MV-4-11 (cell line): ENCODE results near the gene SYNE3.

Experiments
- DNase-seq: peaks from one replicate; lab custom pipeline; 2025; lab: John Stamatoyannopoulos, UW

SYNE3 gene

DNA sequence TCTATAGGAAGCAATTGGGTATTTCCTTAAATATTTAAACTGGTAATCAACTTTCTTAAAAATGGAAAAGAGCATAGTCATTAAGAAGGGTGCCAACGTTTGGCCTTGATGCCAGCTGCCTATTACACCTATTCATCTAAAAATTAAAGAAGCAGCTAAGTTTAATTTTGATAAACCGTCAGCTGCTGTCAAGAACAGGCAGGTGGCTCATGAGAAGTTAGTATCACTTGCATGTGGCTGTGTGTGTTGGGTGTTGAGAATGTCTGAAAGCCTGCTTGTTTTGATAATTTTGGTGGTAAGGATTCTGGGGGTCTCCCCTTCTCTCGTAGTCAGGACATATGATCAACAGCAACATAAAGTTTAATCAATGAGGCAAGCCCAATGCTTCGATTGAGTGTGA is 24.9 kb upstream of the SYNE3 start:
- no peak for DNase-seq

DNA sequence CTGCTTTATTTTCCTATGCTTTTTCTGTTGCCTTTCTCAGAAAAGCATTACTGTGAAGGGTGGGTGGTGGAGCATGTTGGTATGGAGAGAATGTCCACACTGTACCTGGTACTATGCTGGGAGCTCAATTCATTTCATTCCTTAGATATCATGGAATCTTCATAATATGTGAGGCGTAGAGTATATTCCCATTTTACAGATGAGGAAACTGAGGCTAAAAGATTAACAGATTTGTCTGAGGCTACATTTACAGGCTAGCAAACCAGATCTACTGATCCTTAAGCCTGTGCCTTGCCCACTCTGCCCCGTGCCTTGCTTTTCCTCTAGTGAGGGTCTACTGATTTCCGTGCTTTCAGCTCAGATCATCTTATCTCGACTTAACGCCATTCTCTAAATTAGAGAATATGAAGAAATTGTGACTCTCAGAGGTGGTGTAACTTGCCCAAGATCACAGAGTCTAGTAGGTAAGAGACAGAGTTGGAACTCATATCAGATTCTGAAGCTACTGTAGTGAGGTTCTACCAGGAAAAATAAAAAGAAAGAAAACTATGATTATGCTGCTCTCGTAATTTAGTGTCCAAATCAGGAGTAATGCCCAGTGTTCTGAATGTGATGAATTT is 23.9 kb upstream of the SYNE3 start:
- DNase-seq: no peak

DNA sequence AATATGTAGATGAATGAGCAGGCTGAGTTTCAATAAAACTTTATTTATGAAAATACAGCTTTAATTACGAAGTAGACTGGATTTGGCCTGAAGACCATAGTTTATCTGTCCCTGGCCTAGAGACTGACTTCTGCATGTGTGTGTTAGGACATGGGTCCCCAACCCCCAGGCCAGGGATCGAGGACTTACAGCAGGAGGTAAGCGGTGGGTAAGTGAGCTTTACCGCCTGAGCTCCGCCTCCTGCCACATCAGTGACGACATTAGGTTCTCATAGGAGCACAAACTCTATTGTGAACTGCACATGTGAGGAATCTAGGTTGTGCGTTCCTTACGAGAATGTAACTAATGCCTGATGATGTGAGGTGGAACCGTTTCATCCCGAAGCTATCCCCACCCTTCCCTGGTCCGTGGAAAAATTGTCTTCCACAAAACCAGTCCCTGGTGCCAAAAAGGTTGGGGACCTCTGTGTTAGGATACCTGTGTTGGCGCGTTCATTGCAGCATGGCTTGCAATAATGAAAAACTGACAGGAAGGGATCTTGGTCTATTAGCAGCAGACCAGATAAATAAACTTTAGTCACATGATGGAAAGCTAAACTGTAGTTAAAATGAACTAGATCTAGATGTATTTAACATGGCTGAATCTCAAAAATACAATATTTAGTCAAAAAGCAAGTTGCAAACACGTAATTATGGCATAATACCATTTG is 22.5 kb upstream of the SYNE3 start:
- DNase-seq: no peak

DNA sequence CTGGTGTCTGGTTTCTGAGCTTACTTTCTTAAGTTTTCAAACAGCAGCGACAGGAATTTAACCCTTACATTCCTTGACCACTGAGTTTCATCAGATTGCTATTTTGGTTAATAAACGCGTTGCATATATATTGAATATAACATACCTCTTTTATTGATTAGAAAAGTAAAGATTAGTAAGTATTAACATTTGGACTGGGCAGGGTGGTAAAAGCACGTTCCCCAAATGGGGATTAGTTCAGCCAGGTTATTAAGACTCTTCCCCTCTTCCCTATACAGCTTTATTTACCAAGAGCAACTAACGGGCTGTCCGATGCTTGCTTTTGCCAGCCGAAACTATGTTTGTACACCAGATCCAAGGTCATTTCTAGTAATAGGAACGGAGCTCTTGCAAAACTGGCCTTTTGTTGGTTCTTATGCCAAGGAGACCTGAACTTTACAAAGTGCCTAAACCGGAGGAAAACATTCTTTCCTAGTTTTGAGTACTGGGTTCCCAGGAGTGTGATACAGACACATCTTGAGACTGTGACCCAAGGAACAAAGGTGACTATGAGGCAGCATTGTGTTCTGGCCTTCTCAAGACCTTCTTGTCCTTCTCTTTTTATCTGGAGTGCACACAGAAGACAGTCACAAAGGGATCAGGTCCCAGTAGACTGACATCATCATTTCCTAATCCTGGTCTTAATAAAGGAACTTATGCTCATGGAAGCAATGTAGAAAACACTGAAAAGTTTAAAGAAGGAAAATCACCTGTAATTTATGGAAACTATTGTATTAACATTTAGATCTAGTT is 21.0 kb upstream of the SYNE3 start:
- no peak for DNase-seq

DNA sequence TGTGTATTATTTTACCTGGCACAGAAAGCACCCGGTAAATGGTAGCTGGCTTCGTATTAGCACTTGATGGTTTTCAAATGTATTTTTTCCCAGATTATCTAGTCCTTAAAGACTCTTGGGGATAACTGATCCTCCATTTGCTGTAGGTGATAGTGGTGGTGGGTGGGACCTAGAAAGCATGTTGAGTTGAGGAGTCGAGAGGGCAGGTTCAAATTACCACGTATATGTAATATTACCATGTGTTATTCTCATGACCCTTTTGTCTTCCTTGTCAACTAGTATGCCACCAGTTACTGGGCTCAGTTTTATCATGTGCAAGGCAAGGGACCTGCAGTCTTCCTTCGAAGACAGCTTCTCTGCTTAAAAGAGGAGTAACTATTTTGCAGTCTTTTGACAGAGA is 20.2 kb upstream of the SYNE3 start:
- DNase-seq: peak; percentile 7

DNA sequence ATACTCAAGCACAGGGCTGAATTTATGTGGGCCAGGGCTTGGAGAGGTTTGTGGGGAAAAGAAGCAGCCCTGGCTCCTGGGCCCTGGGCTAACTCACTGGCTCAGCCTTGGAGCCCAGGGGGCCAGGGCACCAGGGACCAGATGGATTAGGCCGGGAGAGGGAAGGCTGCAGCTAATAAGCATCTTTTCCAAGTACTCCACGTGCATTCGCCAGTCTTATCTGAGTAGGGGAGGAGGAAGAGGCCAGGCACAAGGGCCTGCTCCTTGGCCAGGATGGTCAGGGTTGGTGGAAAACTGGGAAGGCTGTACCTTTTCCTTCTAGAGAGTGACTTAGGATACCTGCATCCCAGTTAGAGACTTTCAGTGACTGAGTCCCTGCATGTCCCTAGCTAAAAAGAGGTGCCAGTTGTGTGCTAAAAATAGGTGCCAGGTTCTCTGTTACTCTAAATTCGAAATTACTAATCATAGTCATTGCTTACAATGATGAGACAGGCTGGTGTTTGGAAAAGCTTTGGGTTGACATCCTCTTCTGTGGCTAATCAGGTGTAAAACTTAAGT is 19.7 kb upstream of the SYNE3 start:
- no peak for DNase-seq

DNA sequence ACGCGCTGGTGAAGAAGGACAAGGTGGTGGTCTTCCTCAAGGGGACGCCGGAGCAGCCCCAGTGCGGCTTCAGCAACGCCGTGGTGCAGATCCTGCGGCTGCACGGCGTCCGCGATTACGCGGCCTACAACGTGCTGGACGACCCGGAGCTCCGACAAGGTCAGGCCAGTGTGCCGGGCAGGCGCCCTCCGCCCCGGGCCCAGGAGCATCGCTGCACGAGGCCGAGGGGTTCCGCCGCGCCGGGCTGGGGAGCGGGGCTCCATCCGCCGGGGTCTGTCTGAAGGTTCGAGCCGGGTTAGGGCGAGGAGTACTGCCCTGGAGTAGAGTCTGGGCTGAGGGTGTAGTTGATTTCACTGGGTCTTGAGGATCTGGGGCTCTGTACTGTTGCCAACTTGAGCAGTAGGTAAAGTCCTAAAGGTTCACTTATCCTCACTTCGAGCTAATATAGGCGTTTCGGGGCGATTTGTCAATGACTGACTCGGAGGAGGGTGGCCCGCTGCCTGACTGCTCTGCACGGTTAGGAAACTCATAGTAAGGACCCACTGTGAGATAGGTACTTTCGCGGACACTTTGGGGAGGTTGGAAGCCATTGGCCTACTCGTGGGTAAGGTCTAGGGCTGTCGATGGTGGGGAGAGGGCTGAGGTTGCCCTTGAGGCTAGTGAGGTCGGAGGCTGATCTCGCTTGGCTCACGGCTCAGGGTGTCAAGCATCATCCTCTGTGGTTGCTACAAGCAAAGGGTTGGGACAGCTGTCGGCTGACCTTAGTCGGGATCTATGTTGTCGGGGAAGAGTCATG is 19.0 kb upstream of the SYNE3 start:
- DNase-seq: no peak

DNA sequence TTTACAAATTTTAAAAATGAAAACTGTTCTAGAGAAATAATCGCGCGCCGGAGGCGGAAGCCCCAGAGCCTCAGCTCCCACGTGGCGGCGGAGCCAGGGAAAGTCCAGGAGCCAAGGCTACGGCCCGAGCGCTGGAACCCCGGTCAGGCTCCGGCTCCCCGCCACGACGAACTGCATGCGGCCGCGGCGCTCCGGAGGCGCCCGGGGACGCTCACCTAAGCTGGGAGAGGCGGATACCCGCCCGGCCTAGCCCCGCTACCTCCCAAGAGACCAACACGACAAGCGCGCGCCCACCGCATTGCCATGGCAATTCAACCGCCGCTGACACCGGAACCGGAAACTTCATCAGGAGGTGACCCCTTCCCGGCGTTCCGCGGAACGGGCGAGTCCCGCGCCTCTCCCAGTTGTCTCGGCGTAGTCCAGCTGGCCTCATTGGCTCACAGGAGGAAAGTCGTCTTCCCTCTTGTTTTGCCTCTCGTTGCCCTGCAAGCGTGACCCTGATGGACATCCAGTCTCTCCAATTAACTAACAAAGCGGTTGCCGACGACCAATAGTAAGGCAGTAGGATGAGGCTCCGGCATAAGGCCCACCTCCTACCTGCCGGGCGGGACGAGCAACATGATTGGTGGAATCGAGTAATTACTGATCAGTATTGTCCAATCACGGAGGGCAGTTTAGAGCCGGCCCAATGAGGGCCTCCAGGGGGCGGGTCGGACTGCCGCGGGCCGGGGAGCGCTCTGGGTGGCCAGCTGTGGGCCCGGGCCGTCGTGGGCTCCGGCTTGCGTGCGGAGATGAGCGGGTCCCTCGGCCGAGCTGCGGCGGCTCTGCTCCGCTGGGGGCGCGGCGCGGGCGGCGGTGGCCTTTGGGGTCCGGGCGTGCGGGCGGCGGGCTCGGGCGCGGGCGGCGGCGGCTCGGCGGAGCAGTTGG is 18.1 kb upstream of the SYNE3 start, which contains the start of gene GLRX5:
TSS of gene GLRX5 (plus strand) at position 752 of the 927 bp plus-strand sequence. CDS start at position 792, 40 bp downstream.
- DNase-seq: peak; percentile 100

DNA sequence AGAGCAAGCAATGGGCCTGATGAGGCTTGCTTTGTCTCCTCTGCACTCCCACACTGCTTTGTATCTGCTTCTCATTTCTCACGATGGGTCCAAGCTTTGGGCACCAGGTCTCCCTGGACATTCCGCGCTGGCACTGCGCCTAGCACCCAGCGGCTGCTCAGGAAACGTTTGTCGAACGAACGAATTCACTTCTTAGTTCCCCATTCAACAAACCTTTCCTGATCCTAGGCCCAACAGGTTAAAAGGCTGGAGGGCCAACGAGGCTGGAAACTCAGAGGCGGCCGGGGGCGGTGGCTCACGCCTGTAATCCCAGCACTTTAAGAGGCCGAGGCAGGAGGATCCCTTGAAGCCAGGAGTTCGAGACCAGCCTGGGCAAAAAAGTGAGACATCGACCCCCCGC is 17.4 kb upstream of the SYNE3 start:
- DNase-seq: no peak

DNA sequence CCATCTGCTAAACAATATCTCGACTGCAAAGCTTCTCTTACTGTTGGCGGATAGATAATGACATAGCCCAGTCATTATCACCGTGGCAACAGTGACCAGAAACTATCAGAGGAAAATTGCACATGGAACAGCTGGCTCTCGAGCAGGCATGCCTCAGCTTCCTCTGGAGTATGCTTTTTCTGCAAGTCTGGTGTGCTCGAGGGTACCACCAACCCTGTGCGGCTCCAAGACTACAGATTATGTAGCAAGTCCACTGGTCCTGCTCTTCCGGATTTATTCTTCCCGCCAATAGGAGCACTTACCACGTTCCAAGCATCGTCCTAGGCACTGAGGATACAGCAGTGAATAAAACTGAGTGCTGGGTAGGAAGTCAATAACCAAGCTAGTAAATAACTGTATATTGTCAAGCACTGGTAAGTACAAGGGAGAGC is 17.0 kb upstream of the SYNE3 start:
- DNase-seq: peak; percentile 51

DNA sequence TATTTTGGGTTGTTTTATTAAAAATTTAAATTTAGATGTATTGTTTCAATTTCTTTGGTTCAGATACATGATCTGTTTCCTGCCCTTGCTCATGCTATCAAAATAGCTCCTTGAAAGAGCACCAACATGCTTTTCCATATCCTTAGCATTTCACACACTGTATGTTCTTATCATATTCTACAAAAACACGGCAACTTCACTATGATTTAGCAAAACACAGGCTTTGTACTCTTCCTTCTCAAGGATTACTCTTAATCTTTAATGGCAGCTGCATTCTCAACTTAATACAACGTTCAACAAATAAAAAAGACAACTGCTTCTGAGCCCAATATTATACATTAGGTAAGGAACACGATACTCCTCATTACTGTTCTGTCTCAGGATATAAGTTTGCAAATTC is 15.5 kb upstream of the SYNE3 start:
- no peak for DNase-seq

DNA sequence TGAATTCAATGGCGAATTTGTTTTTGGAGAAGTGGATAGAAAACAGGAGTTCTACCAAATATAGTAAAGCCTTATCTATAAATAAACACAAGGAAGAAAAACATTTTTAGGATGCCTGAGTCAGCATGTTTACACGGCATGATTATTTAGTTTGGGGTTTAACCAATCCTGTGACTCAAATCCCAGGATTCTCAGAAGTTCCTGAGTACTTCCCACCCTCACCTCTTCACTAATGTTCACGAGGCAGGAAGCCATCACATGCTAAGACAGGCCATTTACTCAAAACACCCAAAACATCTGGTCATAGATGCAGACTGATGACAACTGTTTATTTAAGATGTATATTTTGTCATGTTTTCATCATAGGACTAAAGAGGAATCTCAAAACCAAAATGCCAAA is 15.0 kb upstream of the SYNE3 start:
- DNase-seq: no peak

DNA sequence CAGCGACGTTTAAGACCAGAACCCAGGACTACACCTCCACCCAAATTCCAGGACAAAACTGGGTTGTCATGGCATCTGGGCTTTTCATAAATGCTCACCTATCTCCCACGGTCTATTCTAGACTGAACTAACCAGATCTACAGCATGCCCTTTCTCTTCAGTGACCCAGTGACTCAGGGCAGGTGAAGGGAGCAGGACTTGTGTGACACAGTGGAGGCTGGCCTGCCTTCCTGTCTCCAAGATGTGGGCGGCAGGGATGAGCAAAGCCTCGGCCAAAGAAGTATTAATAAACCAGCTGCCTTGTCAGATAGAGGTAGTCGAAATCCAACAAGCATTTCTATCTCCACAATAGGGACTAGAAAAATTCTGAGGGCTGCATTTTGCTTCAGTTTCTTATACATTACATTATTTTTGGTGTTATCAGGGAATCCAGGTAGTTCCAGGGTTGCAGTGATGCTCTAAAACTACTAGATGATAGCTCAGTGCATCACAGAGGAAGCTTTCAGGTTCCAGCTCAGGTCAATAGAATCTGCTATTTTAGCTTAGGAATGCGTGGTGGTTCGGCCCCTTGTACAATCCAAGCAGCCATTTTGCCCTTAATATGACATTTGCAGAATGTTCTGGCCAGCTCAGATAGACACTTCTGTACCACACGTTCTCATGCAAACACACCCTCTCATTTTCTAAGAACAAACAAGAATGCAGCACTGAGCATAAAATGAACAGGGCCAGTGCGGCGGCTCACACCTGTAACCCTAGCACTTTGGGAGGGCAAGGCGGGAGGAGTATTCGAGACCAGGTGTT is 14.2 kb upstream of the SYNE3 start:
- DNase-seq: no peak

DNA sequence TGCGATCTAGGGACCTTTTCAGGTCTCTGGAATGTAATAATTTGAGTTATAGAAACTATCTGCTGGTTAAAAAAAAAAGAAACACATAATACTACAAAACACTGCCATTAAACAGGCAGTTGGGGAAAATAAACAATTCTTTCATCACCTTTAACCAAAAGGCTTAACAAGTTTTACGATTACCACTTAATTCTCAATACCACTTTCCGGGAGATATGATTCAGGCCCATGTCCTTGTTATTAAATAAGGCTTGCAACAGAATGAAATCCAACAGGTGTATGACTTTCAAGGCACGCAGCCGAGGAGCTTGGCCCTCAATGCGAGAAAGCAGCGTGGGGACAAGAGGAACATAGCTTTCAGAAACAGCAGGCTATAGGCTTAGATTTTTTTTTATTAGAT is 12.8 kb upstream of the SYNE3 start:
- no peak for DNase-seq

DNA sequence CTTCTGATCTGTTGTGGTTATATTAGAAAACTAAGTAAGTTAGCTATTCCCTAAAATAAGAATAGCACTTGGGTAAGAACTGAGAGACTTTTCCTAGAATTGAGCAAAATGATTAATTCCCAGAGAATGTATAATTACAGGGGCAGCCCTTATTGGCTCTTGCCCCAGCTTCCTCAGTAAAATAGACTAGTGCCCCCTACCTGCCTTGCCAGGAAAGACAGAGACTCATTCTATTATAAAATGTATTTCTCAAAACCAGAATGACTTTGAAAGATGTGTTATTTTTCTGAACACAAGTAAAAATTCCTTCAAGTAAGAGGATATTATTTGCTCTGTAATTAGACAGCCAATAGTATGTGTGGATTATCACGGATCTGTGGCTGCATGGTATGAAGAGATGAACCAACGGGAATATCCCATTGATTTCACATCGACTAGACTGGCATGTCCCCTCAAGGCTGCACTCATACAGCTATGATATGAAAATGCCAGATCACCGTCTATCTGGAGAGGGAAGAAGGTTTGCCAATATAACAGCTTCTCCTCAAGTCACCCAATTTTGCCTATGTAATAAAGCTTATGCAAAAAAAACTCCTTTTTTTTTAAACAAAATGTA is 11.0 kb upstream of the SYNE3 start:
- peak; percentile 67 for DNase-seq

DNA sequence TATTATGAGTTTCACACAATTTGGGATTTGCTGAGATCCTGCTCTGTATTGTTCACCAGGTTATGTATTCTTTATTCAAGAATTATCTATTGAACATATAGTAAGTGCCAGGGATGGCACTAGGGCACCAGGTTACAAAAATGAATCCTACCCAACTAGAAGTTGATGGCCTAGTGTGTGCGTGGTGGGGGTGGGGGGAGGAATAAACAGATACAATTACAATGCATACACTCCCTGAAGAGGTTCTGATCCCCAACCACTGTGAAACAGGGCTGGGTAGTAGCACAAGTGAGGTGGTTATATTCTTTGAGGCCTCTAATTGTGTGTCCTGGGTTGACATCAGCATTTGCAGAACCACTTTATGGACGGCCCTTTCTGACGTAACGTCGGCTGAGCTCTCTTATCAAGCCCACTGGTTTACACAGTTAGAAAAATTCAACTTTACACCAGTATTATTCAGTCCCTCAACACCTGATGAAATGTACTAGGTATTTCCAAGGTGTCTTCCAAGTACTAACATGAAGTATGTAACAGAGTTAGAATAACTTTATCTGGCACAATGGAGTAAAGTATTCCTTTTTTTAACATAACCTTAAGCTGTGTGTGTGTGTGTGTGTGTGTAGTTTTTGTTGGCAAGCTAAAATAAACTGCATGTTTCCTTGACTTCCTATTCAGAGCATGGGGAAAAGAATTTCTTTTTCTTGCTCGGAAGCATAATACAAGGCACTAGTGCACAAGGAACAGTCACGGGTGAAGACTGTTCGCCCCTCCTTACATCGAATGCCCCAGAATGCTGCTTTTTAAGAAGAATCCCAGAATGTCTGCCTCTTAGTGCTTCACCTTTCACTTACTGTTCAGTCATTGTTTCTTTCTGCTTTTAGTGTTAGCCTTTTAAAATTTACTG is 10.3 kb upstream of the SYNE3 start:
- peak; percentile 23 for DNase-seq

DNA sequence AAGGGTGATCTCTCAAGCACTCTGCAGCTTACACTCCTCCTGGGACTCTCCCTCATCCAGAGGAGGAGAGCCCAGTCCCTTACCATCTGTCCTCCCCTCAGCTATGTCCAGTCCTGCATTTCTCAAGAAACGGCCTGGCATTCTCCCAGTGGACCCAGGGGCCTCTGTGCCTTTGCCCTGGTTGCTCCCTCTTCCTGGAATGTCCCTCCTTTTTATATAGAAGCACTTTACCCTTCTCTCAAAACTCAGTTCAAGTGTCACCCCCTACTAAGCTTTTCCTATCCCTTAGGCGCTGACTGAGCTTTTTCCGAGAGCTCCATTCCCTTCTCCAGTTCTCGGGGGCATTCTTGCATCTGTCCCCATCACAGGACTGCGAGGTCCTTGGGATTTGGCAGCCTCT is 9.5 kb upstream of the SYNE3 start:
- DNase-seq: no peak
